K562 treated with DMSO at 1 percent for 24 hours (cell line): ENCODE measurements around the gene PURB. TPM values are rescaled to one million over a fixed set of nuclear protein-coding genes. Genes with fewer than 3 reads are reported as not detected.

Source experiments
- total RNA-seq: library from RNA; unstranded; fragments of 300-600 nt; gene quantifications from 2 replicates; pipeline ENCODE4 v1.2.3, GENCODE V29; 2022; ENCODE audit warnings: low read depth; ENCODE audit not compliant: insufficient read depth

The PURB gene
- total RNA-seq = 7.3 and 8.2 TPM in 2 replicates

GRCh38 chr7:44885394-44886317, at the start of gene PURB:
Gene PURB (minus strand): TSS chr7:44885530. CDS start chr7:44885348, 182 bp downstream.

GRCh38 chr7:44847920-44848634, 37.3 kb downstream of the PURB start, which contains the start of gene H2AZ2:
Gene H2AZ2 (minus strand): TSS chr7:44848087. CDS start chr7:44847971, 116 bp downstream.

Other genes with a start within 250 kb of the PURB start
- gene ZMIZ2, start 136.7 kb downstream of the PURB start, total RNA-seq = 20.5 and 27.2 TPM in 2 replicates
- 1,298 and 1,330 TPM in 2 replicates for gene PPIA, start 88.8 kb downstream of the PURB start, total RNA-seq
- gene H2AZ2, start 37.4 kb downstream of the PURB start, total RNA-seq = 330 and 363 TPM in 2 replicates
- gene MYO1G, start 93.5 kb upstream of the PURB start, total RNA-seq = 0.24 TPM in 1 of 2 replicates, not detected in the other
- 45.9 and 50.2 TPM in 2 replicates for gene CCM2, start 114.7 kb upstream of the PURB start, total RNA-seq
- not detected in 2 replicates for gene NACAD, start 203.4 kb upstream of the PURB start, total RNA-seq
- gene TBRG4, start 226.2 kb upstream of the PURB start, total RNA-seq = 114 and 115 TPM in 2 replicates